ENCODE results near the gene SLC39A1. TPM values are rescaled to one million over a fixed set of nuclear protein-coding genes. Genes with fewer than 3 reads are reported as not detected.

Gene SLC39A1
- total and polyA plus RNA-seq, 2 of the 4 experiments (the other 2 are of a cell fraction) = 89.1 to 97.7 TPM

- no peak for ATAC-seq (ENCODE audit: low read depth)
- TF ChIP-seq BHLHE40 (IDR thresholded peaks at IDR 0.05; ENCODE audit: low read depth, low read length) (no peak), MAFK (IDR thresholded peaks at IDR 0.05; ENCODE audit: low read depth, low read length) (no peak), RCOR1 (IDR thresholded peaks at IDR 0.05; ENCODE audit: insufficient replicate concordance, low read length) (no peak), ELK1 (IDR thresholded peaks at IDR 0.05; ENCODE audit: borderline replicate concordance, low read depth, low read length) (no peak), FOS (IDR thresholded peaks at IDR 0.05; ENCODE audit: low read depth, low read length) (no peak)
- no peak overlapping the region for H2BK120ac ChIP-seq (ENCODE audit: low read depth, low read length)
- no peak overlapping the region for H4K5ac ChIP-seq (ENCODE audit: low read depth, low read length)
- peaks cover 21% of the 10 kb centered on the region; the same call in 1 of the 2 replicates for H3K9me1 ChIP-seq (ENCODE audit: insufficient read depth, low read length)
- dilution Hi-C loops (cut with HindIII; ENCODE audit: low sequenced_read_pairs, unreplicated experiment) (no loop called here), in situ Hi-C loops (cut with MboI; ENCODE audit: low sequenced_read_pairs) (no loop called here), intact Hi-C loops (cut with micrococcal nuclease) (no loop called here)
- 100% methylated on average over 1 of the region's 11 CpGs; no CpG with 5 or more reads in 1 of the 2 experiments for WGBS, 2 experiments (ENCODE audit: extremely low coverage in 2 of 2, insufficient read length in 1 of 2)
- H3K9ac ChIP-seq (ENCODE audit: low read depth, low read length) = no peak overlapping the region
- H3K4me3 ChIP-seq (ENCODE audit: insufficient read depth, low read depth, low read length) = no peak overlapping the region
- no peak overlapping the region for H4K91ac ChIP-seq (ENCODE audit: insufficient read depth, low read depth, low read length)
- peaks cover 45% of the 10 kb centered on the region for H3K36me3 ChIP-seq (ENCODE audit: control insufficient read depth, insufficient read depth, low read length)
- no peaks in the 10 kb centered on the region for H3K9me3 ChIP-seq (ENCODE audit: control insufficient read depth, insufficient read depth, low read length)
- peaks cover 9% of the 10 kb centered on the region for H3K4me1 ChIP-seq (ENCODE audit: control insufficient read depth, insufficient read depth, low read length)
- CTCF ChIA-PET = interaction anchor here (1.0 kb wide), 1 partner anchor 43 kb away, joined by 3 read pairs; the partner anchor contains the start of gene RAB13
- H2AK5ac ChIP-seq (ENCODE audit: low read depth, low read length) = no peak overlapping the region
- no peak overlapping the region for H3K4me2 ChIP-seq (ENCODE audit: low read depth, low read length)
- H3K18ac ChIP-seq (ENCODE audit: low read depth, low read length) = no peak overlapping the region
- no peak overlapping the region for H2BK15ac ChIP-seq (ENCODE audit: low read depth, low read length)
- H4K8ac ChIP-seq (ENCODE audit: low read depth in 2 of 2, low read length in 2 of 2) = no peak overlapping the region
- H2AK9ac ChIP-seq (replicated peaks; ENCODE audit: low read depth, low read length, poor library complexity) = no peak overlapping the region
- H3K27ac ChIP-seq (ENCODE audit: insufficient read depth, low read length) = no peak overlapping the region
- no peak overlapping the region for H2AFZ ChIP-seq (replicated peaks; ENCODE audit: low read length, poor library complexity)
- H3K23ac ChIP-seq (ENCODE audit: low read depth, low read length) = no peak overlapping the region
- peaks cover 11% of the 10 kb centered on the region for H4K20me1 ChIP-seq (ENCODE audit: insufficient read depth, low read length)
- H3K14ac ChIP-seq (replicated peaks; ENCODE audit: low read depth, low read length) = no peak overlapping the region
- no peak overlapping the region for H2BK5ac ChIP-seq (ENCODE audit: low read depth, low read length, poor library complexity, severe bottlenecking)
- POLR2A ChIA-PET (ENCODE audit: unreplicated experiment) = no interaction called here
- H2BK20ac ChIP-seq (ENCODE audit: low read depth, low read length) = no peak overlapping the region
- BruUV-seq (replicated peaks) = no TSS peak
- H3K27me3 ChIP-seq (ENCODE audit: control insufficient read depth, insufficient read depth, low read length) = no peaks in the 10 kb centered on the region
- no peak for DNase-seq
- H3K4ac ChIP-seq (ENCODE audit: low read depth, low read length) = no peak overlapping the region
- H3K56ac ChIP-seq (ENCODE audit: extremely low read depth, insufficient read depth, low read length) = no peak overlapping the region
- peaks cover 15 to 54% of the 10 kb centered on the region in 2 experiments for H3K79me1 ChIP-seq (ENCODE audit: low read depth in 1 of 2, low read length in 2 of 2)
Observed at GRCh38 chr1:153942766-153943549, 20.4 kb downstream of the SLC39A1 start.
